Fibroblast of lung (primary cell): ENCODE measurements around the gene ZBTB32. TPM values are rescaled to one million over a fixed set of nuclear protein-coding genes. Genes with fewer than 3 reads are reported as not detected.

ENCODE experiments used
- DNase-seq, 2 donors: peaks; one replicate each; pipeline versions ENCODE4 v3.0.0 to v3.0.0-alpha.2; 2010; ENCODE audit warnings: low read depth in 2 of 2
- H2AFZ ChIP-seq: 2 replicates; pipeline ENCODE4 v1.5.1; 2012; ENCODE audit warnings: low read length, control low read depth, inconsistent platforms
- H3K27ac ChIP-seq: 2 replicates; pipeline ENCODE4 v1.5.1; 2011; ENCODE audit warnings: low read length, control low read depth; ENCODE audit not compliant: insufficient read depth
- H3K27me3 ChIP-seq: 2 replicates; pipeline ENCODE4 v1.5.1; 2011; ENCODE audit warnings: mild to moderate bottlenecking, low read length; ENCODE audit not compliant: control insufficient read depth, insufficient read depth
- H3K36me3 ChIP-seq: 2 replicates; pipeline ENCODE4 v1.5.1; 2011; ENCODE audit warnings: low read length; ENCODE audit not compliant: control insufficient read depth, insufficient read depth
- H3K4me1 ChIP-seq: 2 replicates; pipeline ENCODE4 v1.5.1; 2011; ENCODE audit warnings: low read length; ENCODE audit not compliant: control insufficient read depth, insufficient read depth; ENCODE audit errors: extremely low read depth
- H3K4me2 ChIP-seq: 2 replicates; pipeline ENCODE4 v1.5.1; 2011; ENCODE audit warnings: low read length, control low read depth; ENCODE audit not compliant: insufficient read depth; ENCODE audit errors: extremely low read depth
- H3K4me3 ChIP-seq, 4 experiments: fragments of 200-600 bp in 1 of 4; sonication (generic) in 1 of 4; replicated peaks in 1 of 4; 2 replicates each; pipeline ENCODE4 v1.5.1; 2011 to 2016; ENCODE audit warnings: low read length in 4 of 4, low read depth in 3 of 4, mild to moderate bottlenecking in 3 of 4, control low read depth in 2 of 4, inconsistent platforms in 1 of 4, mixed read lengths in 1 of 4; ENCODE audit not compliant: insufficient read depth in 1 of 4; ENCODE audit errors: control extremely low read depth in 1 of 4
- H3K79me2 ChIP-seq: 2 replicates; pipeline ENCODE4 v1.5.1; 2012; ENCODE audit warnings: mild to moderate bottlenecking, low read length, inconsistent platforms; ENCODE audit not compliant: control insufficient read depth, insufficient read depth
- H3K9ac ChIP-seq: 2 replicates; pipeline ENCODE4 v1.5.1; 2011; ENCODE audit warnings: mild to moderate bottlenecking, low read length, control low read depth; ENCODE audit not compliant: insufficient read depth
- H3K9me3 ChIP-seq: 2 replicates; pipeline ENCODE4 v1.5.1; 2012; ENCODE audit warnings: low read depth, low read length; ENCODE audit not compliant: control insufficient read depth, insufficient read depth
- H4K20me1 ChIP-seq: 2 replicates; pipeline ENCODE4 v1.5.1; 2011; ENCODE audit warnings: low read length; ENCODE audit not compliant: control insufficient read depth, insufficient read depth; ENCODE audit errors: extremely low read depth
- CTCF ChIP-seq, 2 donors: IDR thresholded peaks in 1 of 2; conservative IDR thresholded peaks in 1 of 2; 1 replicate in 1 of 2; 2 replicates in 1 of 2; pipeline ENCODE4 v1.5.1; 2011 to 2012; ENCODE audit warnings: low read length in 2 of 2, control low read depth in 1 of 2, inconsistent platforms in 1 of 2, low read depth in 1 of 2, mild to moderate bottlenecking in 1 of 2
- EZH2 ChIP-seq: IDR thresholded peaks from 2 replicates; pipeline ENCODE4 v1.5.1; 2012; ENCODE audit warnings: low read length, control low read depth, mild to moderate bottlenecking; ENCODE audit errors: missing control alignments
- polyA plus RNA-seq, 2 donors: library from polyadenylated mRNA; depleted of rRNA in 1 of 2; stranded (reverse) in 1 of 2; unstranded in 1 of 2; fragments of >200 nt; gene quantifications; 2 replicates each; pipeline ENCODE4 v1.2.1, GENCODE V29; 2011 to 2012; ENCODE audit warnings: missing spikeins in 1 of 2
- total RNA-seq: library from RNA; depleted of rRNA; stranded (reverse); fragments of >200 nt; gene quantifications from 2 replicates; pipeline ENCODE4 v1.2.1, GENCODE V29; 2014

ZBTB32 gene
- total and polyA plus RNA-seq, 2 donors (not counting 1 experiment from before 2014, with no cell fraction given) = not detected

DNA sequence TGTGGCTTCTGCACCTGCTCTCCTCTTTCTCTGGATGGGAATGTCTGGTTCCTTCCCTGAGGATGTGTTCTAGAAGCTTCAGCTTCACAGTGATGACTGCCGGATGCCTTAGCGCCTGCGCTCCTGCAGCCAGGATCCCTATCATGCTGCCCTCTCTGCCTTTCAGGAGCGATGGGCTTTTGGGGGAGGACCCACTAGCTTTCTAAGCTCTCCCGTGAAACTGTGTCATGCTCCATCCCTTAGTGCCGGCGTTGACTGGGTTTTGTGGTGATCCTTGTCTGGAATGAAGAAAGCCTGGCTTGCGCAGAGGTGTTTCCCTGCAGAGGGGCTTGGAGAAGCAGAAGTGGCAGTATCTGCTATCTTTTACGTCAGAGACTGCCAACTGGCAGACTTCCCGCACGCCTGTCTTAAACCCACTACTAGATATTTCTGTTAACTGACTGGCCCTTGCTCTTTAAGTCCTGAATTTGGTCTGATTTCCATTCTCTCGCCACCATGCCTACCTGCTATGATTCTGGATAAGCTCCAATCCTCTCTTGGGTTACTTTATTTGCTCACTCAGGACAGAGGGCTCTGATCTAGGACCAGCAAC is 9.6 kb downstream of the ZBTB32 start:
- Histone ChIP-seq H3K27me3 (peaks cover 2% of the 10 kb centered on the region), H3K4me3 (no peak overlapping the region), H3K4me1 (peaks cover 4% of the 10 kb centered on the region), H3K36me3 (no peaks in the 10 kb centered on the region), H4K20me1 (no peaks in the 10 kb centered on the region), H3K27ac (no peak overlapping the region), H2AFZ (no peak overlapping the region), H3K9me3 (no peaks in the 10 kb centered on the region), H3K9ac (no peak overlapping the region), H3K4me2 (no peak overlapping the region), H3K79me2 (peaks cover 9% of the 10 kb centered on the region)
- no peak for TF ChIP-seq CTCF (conservative IDR thresholded peaks at IDR 0.05 in 1 of 2, IDR thresholded peaks at IDR 0.05 in 1 of 2; ENCODE audit: low read depth in 1 of 2, low read length in 2 of 2)
- no peak for TF ChIP-seq EZH2
- no peak for DNase-seq

GRCh38 chr19:35714601-35715354 is 10.4 kb downstream of the ZBTB32 start:
- TF ChIP-seq EZH2 (no peak), CTCF (conservative IDR thresholded peaks at IDR 0.05 in 1 of 2, IDR thresholded peaks at IDR 0.05 in 1 of 2; ENCODE audit: low read depth in 1 of 2, low read length in 2 of 2) (no peak)
- DNase-seq = no peak
- Histone ChIP-seq H3K27ac (no peak overlapping the region), H3K36me3 (peaks cover 3% of the 10 kb centered on the region), H3K9ac (no peak overlapping the region), H3K27me3 (peaks cover 2% of the 10 kb centered on the region), H3K4me1 (peaks cover 9% of the 10 kb centered on the region), H3K4me3 (no peak overlapping the region), H3K79me2 (peaks cover 16% of the 10 kb centered on the region), H3K4me2 (no peak overlapping the region), H4K20me1 (no peaks in the 10 kb centered on the region), H3K9me3 (no peaks in the 10 kb centered on the region), H2AFZ (no peak overlapping the region)

- peak overlapping the region in 1 of 4 experiments; percentile 82 for H3K4me3 ChIP-seq
- TF ChIP-seq EZH2 (no peak), CTCF (conservative IDR thresholded peaks at IDR 0.05 in 1 of 2, IDR thresholded peaks at IDR 0.05 in 1 of 2; ENCODE audit: low read depth in 1 of 2, low read length in 2 of 2) (no peak)
- H3K4me1 ChIP-seq = peaks cover 9% of the 10 kb centered on the region
- no peaks in the 10 kb centered on the region for H4K20me1 ChIP-seq
- DNase-seq = no peak
- H2AFZ ChIP-seq = no peak overlapping the region
- no peak overlapping the region for H3K4me2 ChIP-seq
- H3K27me3 ChIP-seq = peaks cover 2% of the 10 kb centered on the region
- no peak overlapping the region for H3K9ac ChIP-seq
- H3K36me3 ChIP-seq = peaks cover 7% of the 10 kb centered on the region
- peaks cover 22% of the 10 kb centered on the region for H3K79me2 ChIP-seq
- H3K9me3 ChIP-seq = no peaks in the 10 kb centered on the region
- H3K27ac ChIP-seq = no peak overlapping the region
These were observed 11.0 kb downstream of the ZBTB32 start for GRCh38 chr19:35715355-35715809.
